Progenitor cell of endocrine pancreas (in vitro differentiated cells): ENCODE results near the gene COL23A1. TPM values are rescaled to one million over a fixed set of nuclear protein-coding genes. Genes with fewer than 3 reads are reported as not detected.

Experiments used
- DNase-seq: peaks from one replicate; pipeline ENCODE4 v3.0.0; 2021; ENCODE audit warnings: low spot score; ENCODE audit not compliant: unreplicated experiment
- H3K27ac Mint-ChIP-seq: 2 replicates; pipeline ENCODE4 v1.8.0; 2021; ENCODE audit warnings: mild to moderate bottlenecking, moderate library complexity, mixed read lengths
- H3K27me3 Mint-ChIP-seq: 2 replicates; pipeline ENCODE4 v1.8.0; 2021; ENCODE audit warnings: mixed read lengths
- H3K36me3 Mint-ChIP-seq: 2 replicates; pipeline ENCODE4 v1.8.0; 2022; ENCODE audit warnings: mixed read lengths; ENCODE audit not compliant: insufficient read depth
- H3K4me1 Mint-ChIP-seq: 2 replicates; pipeline ENCODE4 v1.8.0; 2021; ENCODE audit warnings: low read depth, mixed read lengths
- H3K4me3 Mint-ChIP-seq: 2 replicates; pipeline ENCODE4 v1.8.0; 2021; ENCODE audit warnings: low read depth, mild to moderate bottlenecking, moderate library complexity, mixed read lengths
- H3K9me3 Mint-ChIP-seq: 2 replicates; pipeline ENCODE4 v1.8.0; 2021; ENCODE audit warnings: low read depth, mixed read lengths
- total RNA-seq: library from RNA; stranded (reverse); gene quantifications from 2 replicates; pipeline ENCODE4 v1.2.1, GENCODE V29; 2021
- TF ChIP-seq, protein P1 (sequence below): fragments of 200-600 bp; sonication (generic); IDR thresholded peaks from one replicate; pipeline ENCODE4 v1.5.0; 2021; ENCODE audit warnings: antibody characterized with exemption, mild to moderate bottlenecking; ENCODE audit not compliant: unreplicated experiment

The COL23A1 gene
- total RNA-seq, 1 donor from 2014 or later, result 0.36 TPM

DNA sequence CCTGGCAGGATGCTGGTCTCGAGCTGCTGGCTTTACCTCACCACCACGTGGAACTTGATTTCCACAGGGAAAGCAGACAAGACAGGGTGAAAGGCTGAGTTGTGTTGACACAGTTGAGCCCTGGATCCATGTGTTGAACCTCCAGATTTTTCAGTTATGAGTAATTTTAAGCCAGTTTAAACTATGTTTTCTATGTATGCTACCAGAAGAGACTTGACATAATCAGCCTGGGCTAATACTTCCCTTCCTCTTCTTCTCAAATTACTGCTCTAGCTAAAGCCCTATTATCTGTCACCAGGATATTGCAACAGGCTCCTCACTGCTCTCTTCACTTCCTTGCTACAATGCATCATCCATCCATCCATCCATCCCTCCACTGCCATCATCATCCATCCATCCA lies 345.6 kb downstream of the COL23A1 start:
- H3K9me3 Mint-ChIP-seq, result no peaks in the 10 kb centered on the region
- no peaks in the 10 kb centered on the region for H3K36me3 Mint-ChIP-seq
- H3K4me3 Mint-ChIP-seq, result no peak overlapping the region
- H3K4me1 Mint-ChIP-seq, result no peaks in the 10 kb centered on the region
- DNase-seq, result no peak
- H3K27me3 Mint-ChIP-seq, result peaks cover 1% of the 10 kb centered on the region
- TF ChIP-seq, protein P1, sequence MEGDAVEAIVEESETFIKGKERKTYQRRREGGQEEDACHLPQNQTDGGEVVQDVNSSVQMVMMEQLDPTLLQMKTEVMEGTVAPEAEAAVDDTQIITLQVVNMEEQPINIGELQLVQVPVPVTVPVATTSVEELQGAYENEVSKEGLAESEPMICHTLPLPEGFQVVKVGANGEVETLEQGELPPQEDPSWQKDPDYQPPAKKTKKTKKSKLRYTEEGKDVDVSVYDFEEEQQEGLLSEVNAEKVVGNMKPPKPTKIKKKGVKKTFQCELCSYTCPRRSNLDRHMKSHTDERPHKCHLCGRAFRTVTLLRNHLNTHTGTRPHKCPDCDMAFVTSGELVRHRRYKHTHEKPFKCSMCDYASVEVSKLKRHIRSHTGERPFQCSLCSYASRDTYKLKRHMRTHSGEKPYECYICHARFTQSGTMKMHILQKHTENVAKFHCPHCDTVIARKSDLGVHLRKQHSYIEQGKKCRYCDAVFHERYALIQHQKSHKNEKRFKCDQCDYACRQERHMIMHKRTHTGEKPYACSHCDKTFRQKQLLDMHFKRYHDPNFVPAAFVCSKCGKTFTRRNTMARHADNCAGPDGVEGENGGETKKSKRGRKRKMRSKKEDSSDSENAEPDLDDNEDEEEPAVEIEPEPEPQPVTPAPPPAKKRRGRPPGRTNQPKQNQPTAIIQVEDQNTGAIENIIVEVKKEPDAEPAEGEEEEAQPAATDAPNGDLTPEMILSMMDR, result no peak
- no peak overlapping the region for H3K27ac Mint-ChIP-seq

DNA sequence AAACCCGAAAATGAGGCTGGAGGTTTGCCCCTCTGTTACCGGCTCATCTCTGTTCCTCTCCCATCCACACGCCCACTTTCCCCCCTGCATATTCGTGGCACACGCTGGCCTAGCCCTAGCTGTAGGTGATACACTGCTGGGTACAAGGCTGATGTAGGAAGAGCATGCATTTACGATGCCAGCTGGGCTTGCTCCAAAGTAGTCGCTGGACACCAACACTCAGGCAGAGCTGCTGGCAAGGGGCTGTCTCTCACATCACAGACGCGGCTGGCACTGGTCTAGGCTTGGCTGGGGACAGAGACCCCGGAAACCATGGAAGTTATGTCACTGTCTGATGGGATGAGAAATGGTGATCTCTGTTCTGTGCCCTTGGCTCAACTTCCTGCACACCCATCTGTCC lies 347.8 kb downstream of the COL23A1 start:
- H3K27ac Mint-ChIP-seq, result no peak overlapping the region
- TF ChIP-seq, protein P1, result no peak
- no peak overlapping the region for H3K4me3 Mint-ChIP-seq
- DNase-seq, result no peak
- H3K9me3 Mint-ChIP-seq, result no peaks in the 10 kb centered on the region
- no peaks in the 10 kb centered on the region for H3K27me3 Mint-ChIP-seq
- H3K4me1 Mint-ChIP-seq, result no peaks in the 10 kb centered on the region
- H3K36me3 Mint-ChIP-seq, result no peaks in the 10 kb centered on the region

DNA sequence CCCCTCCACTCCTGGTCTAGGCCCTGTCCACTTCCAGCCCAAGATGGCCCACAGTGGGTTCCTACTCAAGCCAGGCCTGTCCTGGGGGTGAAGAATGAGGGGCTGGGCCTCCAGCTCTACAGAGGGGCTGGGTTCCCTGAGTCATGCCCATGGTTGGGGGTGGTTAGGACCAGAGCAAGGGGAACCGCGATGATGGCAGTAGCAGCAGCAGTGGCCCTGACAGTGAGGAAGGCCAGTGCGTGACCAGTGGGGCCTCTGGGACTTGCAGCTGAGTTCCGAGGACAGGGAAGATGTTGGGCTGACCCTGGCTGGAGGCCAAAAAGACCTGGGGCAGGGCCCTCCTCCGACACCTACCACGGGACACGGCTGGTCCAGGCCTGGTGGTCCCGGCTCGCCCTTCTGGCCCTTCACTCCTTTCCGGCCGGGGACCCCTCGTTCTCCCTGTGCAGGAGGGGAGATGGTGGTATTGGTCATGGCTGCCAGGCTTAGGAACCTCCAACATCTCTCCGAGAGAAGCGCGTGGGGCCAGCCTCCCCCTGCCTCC lies 348.4 kb downstream of the COL23A1 start:
- no peaks in the 10 kb centered on the region for H3K36me3 Mint-ChIP-seq
- no peak for DNase-seq
- no peaks in the 10 kb centered on the region for H3K9me3 Mint-ChIP-seq
- no peaks in the 10 kb centered on the region for H3K4me1 Mint-ChIP-seq
- H3K27ac Mint-ChIP-seq, result no peak overlapping the region
- no peaks in the 10 kb centered on the region for H3K27me3 Mint-ChIP-seq
- H3K4me3 Mint-ChIP-seq, result no peak overlapping the region
- TF ChIP-seq, protein P1, result no peak

DNA sequence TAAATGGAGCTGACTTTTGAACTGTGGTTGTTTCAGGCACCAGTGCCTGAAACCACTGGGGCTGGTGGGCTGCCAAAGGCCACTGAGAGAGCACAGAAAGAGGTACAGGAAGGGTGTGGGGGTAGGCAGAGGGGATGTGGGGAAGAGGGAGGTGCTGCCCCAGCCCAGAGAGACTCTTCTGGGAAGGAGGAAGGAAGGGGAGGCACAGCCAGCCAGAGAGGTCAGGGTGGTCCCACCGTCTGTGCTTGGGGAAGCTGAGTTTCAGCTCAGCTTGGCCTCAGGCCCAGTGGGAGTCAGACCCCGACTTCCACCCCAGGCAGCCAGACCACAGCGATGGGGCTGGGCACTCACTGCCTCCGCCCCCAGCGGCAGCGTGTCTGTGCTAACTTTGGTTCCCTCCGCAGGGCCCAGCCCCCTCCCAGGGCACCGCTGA lies 348.9 kb downstream of the COL23A1 start:
- TF ChIP-seq, protein P1, result no peak
- H3K9me3 Mint-ChIP-seq, result no peaks in the 10 kb centered on the region
- H3K4me3 Mint-ChIP-seq, result no peak overlapping the region
- no peaks in the 10 kb centered on the region for H3K4me1 Mint-ChIP-seq
- H3K27me3 Mint-ChIP-seq, result no peaks in the 10 kb centered on the region
- DNase-seq, result no peak
- no peaks in the 10 kb centered on the region for H3K36me3 Mint-ChIP-seq
- H3K27ac Mint-ChIP-seq, result no peak overlapping the region

DNA sequence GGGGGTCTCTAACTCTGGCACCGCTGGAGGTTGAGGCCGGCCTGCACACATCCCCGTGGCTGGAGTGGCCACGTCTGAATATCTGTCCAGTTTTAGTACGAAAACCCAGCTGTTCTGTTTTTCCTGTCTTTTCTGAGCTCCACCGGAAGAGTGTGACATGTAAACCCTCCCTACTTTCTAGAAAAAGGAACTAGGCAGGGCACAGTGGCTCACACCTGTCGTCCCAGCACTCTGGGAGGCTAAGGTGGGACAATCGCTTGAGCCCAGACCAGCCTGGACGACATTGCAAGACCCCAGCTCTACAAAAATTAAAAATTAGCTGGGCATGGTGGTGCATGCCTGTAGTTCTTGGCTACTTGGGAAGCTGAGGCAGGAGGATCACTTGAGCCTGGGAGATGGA lies 349.4 kb downstream of the COL23A1 start:
- Mint-ChIP-seq H3K27ac (peak overlapping the region; percentile 81), H3K9me3 (no peaks in the 10 kb centered on the region), H3K27me3 (no peaks in the 10 kb centered on the region), H3K4me1 (no peaks in the 10 kb centered on the region), H3K4me3 (no peak overlapping the region), H3K36me3 (no peaks in the 10 kb centered on the region)
- no peak for DNase-seq
- TF ChIP-seq, protein P1, result no peak
